Fibroblast of lung (primary cell): Measurements from ENCODE around the gene AGTR1.

Experiments
- CTCF ChIP-seq, 2 donors: IDR thresholded peaks in 1 of 2; conservative IDR thresholded peaks in 1 of 2; 1 replicate in 1 of 2; 2 replicates in 1 of 2; pipeline ENCODE4 v1.5.1; 2011 to 2012; ENCODE audit warnings: low read length in 2 of 2, control low read depth in 1 of 2, inconsistent platforms in 1 of 2, low read depth in 1 of 2, mild to moderate bottlenecking in 1 of 2
- EZH2 ChIP-seq: IDR thresholded peaks from 2 replicates; pipeline ENCODE4 v1.5.1; 2012; ENCODE audit warnings: low read length, control low read depth, mild to moderate bottlenecking; ENCODE audit errors: missing control alignments

- no peak for TF ChIP-seq CTCF (conservative IDR thresholded peaks at IDR 0.05 in 1 of 2, IDR thresholded peaks at IDR 0.05 in 1 of 2; ENCODE audit: low read depth in 1 of 2, low read length in 2 of 2)
- TF ChIP-seq EZH2: no peak
These were observed 74.7 kb downstream of the AGTR1 start for GRCh38 chr3:148772361-148772760.
